AG20443 (cell line): ENCODE measurements around the gene FAM177B.

ENCODE experiments used
- DNase-seq: peaks from one replicate; pipeline ENCODE4 v3.0.0; 2012; ENCODE audit warnings: low spot score, mixed read lengths

FAM177B gene

GRCh38 chr1:222736972-222737371 lies at the start of gene FAM177B:
Gene FAM177B, plus strand, starts transcription at chr1:222737202. Its CDS starts 9,344 bp downstream, at chr1:222746546.
- no peak for DNase-seq

- no peak for DNase-seq
Measured at GRCh38 chr1:222691016-222691415, 46.0 kb upstream of the FAM177B start.

GRCh38 chr1:222694927-222695326 lies 42.1 kb upstream of the FAM177B start:
- no peak for DNase-seq

- no peak for DNase-seq
Measured at GRCh38 chr1:222696741-222697140, 40.3 kb upstream of the FAM177B start.

- DNase-seq: no peak
Measured at GRCh38 chr1:222697203-222697602, 39.8 kb upstream of the FAM177B start.

GRCh38 chr1:222697826-222698225 lies 39.2 kb upstream of the FAM177B start:
- DNase-seq: peak; percentile 67

GRCh38 chr1:222702210-222702609 lies 34.8 kb upstream of the FAM177B start:
- no peak for DNase-seq

- DNase-seq: no peak
Measured at GRCh38 chr1:222704260-222704659, 32.7 kb upstream of the FAM177B start.

- no peak for DNase-seq
Measured at GRCh38 chr1:222706815-222707214, 30.2 kb upstream of the FAM177B start.

GRCh38 chr1:222709700-222710153 lies 27.3 kb upstream of the FAM177B start:
- peak; percentile 7 for DNase-seq

GRCh38 chr1:222711319-222712252 lies 25.4 kb upstream of the FAM177B start:
- DNase-seq: peak; percentile 74

GRCh38 chr1:222712253-222713090 lies 24.5 kb upstream of the FAM177B start, which contains the start of the genes AIDA and BROX:
Gene AIDA, minus strand, starts transcription at chr1:222712491. Its CDS starts 174 bp downstream, at chr1:222712317.
Gene BROX, plus strand, starts transcription at chr1:222712564. Its CDS starts 3,136 bp downstream, at chr1:222715700.
- DNase-seq: peak; percentile 97

- peak; percentile 95 for DNase-seq
Measured at GRCh38 chr1:222713091-222713961, 23.7 kb upstream of the FAM177B start.

- no peak for DNase-seq
Measured at GRCh38 chr1:222716393-222716792, 20.6 kb upstream of the FAM177B start.

GRCh38 chr1:222728746-222729145 lies 8.3 kb upstream of the FAM177B start:
- DNase-seq: no peak

GRCh38 chr1:222730866-222731265 lies 6.1 kb upstream of the FAM177B start:
- DNase-seq: no peak

- DNase-seq: no peak
Measured at GRCh38 chr1:222732216-222733159, 4.5 kb upstream of the FAM177B start.

GRCh38 chr1:222734740-222735139 lies 2.3 kb upstream of the FAM177B start:
- no peak for DNase-seq

GRCh38 chr1:222736470-222736869 lies 532 bp upstream of the FAM177B start:
- DNase-seq: no peak

- no peak for DNase-seq
Measured at GRCh38 chr1:222739465-222739864, 2.5 kb downstream of the FAM177B start.
